ENCODE measurements around the gene ISG20.

DNA sequence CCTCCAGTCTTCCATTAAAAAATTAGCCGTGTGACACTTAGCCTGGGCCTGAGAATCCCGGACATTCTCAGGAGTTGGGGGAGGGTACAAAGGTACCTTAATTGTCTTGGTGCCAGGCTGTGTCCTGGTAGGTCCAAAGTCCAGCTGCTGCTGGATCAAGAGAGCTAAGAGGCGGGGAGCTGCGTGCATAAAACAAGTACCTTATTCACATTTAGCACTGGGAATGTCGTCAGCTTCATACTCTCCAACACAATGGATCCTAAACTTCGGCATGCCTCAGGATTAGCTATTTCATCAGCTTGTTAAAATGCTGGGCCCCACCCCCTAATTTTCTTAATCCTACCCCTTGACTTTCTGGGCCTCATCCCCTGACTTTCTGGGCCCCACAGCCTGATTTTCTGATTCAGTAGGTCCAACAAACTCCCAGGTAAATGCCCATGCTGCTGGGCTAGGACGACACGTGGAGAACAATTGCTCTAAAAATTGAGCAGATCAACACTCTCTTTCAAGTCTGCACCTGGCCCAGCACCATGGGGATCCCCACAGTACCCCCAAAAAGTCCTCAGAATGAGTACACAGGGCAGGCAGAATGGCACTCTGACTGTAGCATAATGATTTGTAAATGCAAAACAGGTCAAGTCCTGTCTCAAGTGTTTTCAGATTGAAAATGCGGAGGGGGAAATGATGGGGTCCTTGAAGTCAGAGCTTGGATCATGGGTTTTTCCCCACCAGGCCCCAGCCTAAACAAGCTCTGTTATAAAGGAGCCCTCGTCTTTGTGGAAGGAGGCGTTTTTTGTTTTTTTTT lies 23.3 kb upstream of the ISG20 start:
- TF ChIP-seq, protein P1, sequence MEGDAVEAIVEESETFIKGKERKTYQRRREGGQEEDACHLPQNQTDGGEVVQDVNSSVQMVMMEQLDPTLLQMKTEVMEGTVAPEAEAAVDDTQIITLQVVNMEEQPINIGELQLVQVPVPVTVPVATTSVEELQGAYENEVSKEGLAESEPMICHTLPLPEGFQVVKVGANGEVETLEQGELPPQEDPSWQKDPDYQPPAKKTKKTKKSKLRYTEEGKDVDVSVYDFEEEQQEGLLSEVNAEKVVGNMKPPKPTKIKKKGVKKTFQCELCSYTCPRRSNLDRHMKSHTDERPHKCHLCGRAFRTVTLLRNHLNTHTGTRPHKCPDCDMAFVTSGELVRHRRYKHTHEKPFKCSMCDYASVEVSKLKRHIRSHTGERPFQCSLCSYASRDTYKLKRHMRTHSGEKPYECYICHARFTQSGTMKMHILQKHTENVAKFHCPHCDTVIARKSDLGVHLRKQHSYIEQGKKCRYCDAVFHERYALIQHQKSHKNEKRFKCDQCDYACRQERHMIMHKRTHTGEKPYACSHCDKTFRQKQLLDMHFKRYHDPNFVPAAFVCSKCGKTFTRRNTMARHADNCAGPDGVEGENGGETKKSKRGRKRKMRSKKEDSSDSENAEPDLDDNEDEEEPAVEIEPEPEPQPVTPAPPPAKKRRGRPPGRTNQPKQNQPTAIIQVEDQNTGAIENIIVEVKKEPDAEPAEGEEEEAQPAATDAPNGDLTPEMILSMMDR (IDR thresholded peaks at IDR 0.05; ENCODE audit: extremely low read depth in 1 of 2, insufficient read depth in 1 of 2, low read depth in 1 of 2, low read length in 2 of 2) = no peak
- TF ChIP-seq JUN (IDR thresholded peaks at IDR 0.05; ENCODE audit: borderline replicate concordance, insufficient read depth, insufficient read length, low read depth) = no peak
- TF ChIP-seq EZH2 (IDR thresholded peaks at IDR 0.05; ENCODE audit: borderline replicate concordance, low read depth, low read length, severe bottlenecking) = no peak
- TF ChIP-seq FOS (IDR thresholded peaks at IDR 0.05; ENCODE audit: borderline replicate concordance, insufficient read depth, low read length) = no peak
- TF ChIP-seq POLR2A (IDR thresholded peaks at IDR 0.05; ENCODE audit: low read depth, low read length) = no peak

All from endothelial cell of umbilical vein (primary cell).